Coronary artery (tissue), 2 donors: Measurements from ENCODE around the gene ITGAV.
A peak's percentile ranks its signal among the peaks of the same experiment; 100 is the strongest.

Experiments
- DNase-seq: peaks from one replicate; pipeline ENCODE4 v3.0.0-alpha.2; 2017; ENCODE audit warnings: low spot score
- H3K27ac ChIP-seq, 2 donors: fragments of 200-600 bp; sonication (generic); one replicate each; pipeline ENCODE4 v1.5.1; 2016 to 2019
- H3K4me3 ChIP-seq: fragments of 200-600 bp; sonication (generic); 2 replicates; pipeline ENCODE4 v1.5.1; 2016; ENCODE audit warnings: mild to moderate bottlenecking, moderate library complexity
- TF ChIP-seq, protein P1 (sequence below): fragments of 200-600 bp; sonication (generic); IDR thresholded peaks from one replicate; pipeline ENCODE4 v1.5.1; 2019; ENCODE audit warnings: antibody characterized with exemption

The ITGAV gene

GRCh38 chr2:186588940-186589611, 780 bp upstream of the ITGAV start:
- Histone ChIP-seq H3K27ac (peak overlapping the region; percentile 96 to 97), H3K4me3 (peak overlapping the region; percentile 91)
- DNase-seq = no peak
- TF ChIP-seq, protein P1, sequence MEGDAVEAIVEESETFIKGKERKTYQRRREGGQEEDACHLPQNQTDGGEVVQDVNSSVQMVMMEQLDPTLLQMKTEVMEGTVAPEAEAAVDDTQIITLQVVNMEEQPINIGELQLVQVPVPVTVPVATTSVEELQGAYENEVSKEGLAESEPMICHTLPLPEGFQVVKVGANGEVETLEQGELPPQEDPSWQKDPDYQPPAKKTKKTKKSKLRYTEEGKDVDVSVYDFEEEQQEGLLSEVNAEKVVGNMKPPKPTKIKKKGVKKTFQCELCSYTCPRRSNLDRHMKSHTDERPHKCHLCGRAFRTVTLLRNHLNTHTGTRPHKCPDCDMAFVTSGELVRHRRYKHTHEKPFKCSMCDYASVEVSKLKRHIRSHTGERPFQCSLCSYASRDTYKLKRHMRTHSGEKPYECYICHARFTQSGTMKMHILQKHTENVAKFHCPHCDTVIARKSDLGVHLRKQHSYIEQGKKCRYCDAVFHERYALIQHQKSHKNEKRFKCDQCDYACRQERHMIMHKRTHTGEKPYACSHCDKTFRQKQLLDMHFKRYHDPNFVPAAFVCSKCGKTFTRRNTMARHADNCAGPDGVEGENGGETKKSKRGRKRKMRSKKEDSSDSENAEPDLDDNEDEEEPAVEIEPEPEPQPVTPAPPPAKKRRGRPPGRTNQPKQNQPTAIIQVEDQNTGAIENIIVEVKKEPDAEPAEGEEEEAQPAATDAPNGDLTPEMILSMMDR = no peak

GRCh38 chr2:186590350-186590758, 498 bp downstream of the ITGAV start:
- H3K27ac ChIP-seq = peak overlapping the region; percentile 96 to 97
- TF ChIP-seq, protein P1 = no peak
- H3K4me3 ChIP-seq = peak overlapping the region; percentile 91
- no peak for DNase-seq

- no peak for DNase-seq
These were observed 1.1 kb downstream of the ITGAV start for GRCh38 chr2:186590759-186591505.

GRCh38 chr2:186591506-186591890, 1.6 kb downstream of the ITGAV start:
- peak overlapping the region; percentile 91 for H3K4me3 ChIP-seq
- no peak for DNase-seq
- TF ChIP-seq, protein P1 = no peak
- peak overlapping the region; percentile 96 to 97 for H3K27ac ChIP-seq

More at GRCh38 chr2:186590759-186591505, 1.1 kb downstream of the ITGAV start:
- H3K4me3 ChIP-seq = peak overlapping the region; percentile 91
- peak overlapping the region; percentile 96 to 97 for H3K27ac ChIP-seq
- TF ChIP-seq, protein P1 = no peak

DNA sequence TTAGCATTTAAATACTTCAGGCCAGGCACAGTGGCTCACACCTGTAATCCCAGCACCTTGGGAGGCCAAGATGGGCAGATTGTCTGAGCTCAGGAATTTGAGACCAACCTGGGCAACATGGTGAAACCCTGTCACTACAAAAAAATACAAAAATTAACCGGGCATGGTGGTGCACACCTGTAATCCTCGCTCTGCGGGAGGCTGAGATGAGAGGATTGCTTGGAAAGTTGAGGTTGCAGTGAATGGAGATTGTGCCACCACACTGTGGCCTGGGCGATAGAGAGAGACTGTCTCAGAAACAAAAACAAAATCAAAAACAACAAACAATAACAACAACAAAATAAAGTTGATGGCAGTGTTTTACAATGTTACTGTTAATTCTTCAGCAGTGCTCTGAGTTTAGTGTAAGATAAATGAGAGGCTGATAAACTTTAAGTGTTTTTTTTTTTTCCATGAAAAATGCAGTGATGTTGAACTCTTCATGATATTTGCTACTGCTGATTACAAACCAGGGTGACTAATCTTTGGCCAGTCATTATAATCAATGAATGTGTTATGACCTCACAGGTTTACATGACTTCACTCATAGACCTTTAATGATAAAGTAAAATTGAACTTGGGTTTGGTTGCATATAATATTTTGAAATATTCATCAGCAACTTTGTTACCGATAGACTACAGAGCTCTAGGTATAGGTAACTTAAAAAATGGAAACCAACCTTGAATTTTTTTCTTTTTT, 2.5 kb downstream of the ITGAV start:
- Histone ChIP-seq H3K27ac (no peak overlapping the region), H3K4me3 (peak overlapping the region; percentile 91)
- no peak for DNase-seq
- TF ChIP-seq, protein P1 = no peak

- DNase-seq = no peak
- no peak overlapping the region for H3K27ac ChIP-seq
- no peak overlapping the region for H3K4me3 ChIP-seq
- TF ChIP-seq, protein P1 = no peak
These were observed 3.7 kb downstream of the ITGAV start for GRCh38 chr2:186593523-186593922.
